HepG2 (cell line): ENCODE measurements around the gene RAD54L.

Experiments used
- CTCF ChIP-seq: sonication (generic); formaldehyde crosslinking; IDR thresholded peaks from 2 replicates; pipeline ENCODE4 v1.5.0; 2020; ENCODE audit warnings: mild to moderate bottlenecking, missing genetic modification reagents, moderate library complexity
- SMARCE1 ChIP-seq: fragments of 450-650 bp; IDR thresholded peaks from 2 replicates; pipeline ENCODE4 v1.6.1; 2017; ENCODE audit warnings: borderline replicate concordance

DNA sequence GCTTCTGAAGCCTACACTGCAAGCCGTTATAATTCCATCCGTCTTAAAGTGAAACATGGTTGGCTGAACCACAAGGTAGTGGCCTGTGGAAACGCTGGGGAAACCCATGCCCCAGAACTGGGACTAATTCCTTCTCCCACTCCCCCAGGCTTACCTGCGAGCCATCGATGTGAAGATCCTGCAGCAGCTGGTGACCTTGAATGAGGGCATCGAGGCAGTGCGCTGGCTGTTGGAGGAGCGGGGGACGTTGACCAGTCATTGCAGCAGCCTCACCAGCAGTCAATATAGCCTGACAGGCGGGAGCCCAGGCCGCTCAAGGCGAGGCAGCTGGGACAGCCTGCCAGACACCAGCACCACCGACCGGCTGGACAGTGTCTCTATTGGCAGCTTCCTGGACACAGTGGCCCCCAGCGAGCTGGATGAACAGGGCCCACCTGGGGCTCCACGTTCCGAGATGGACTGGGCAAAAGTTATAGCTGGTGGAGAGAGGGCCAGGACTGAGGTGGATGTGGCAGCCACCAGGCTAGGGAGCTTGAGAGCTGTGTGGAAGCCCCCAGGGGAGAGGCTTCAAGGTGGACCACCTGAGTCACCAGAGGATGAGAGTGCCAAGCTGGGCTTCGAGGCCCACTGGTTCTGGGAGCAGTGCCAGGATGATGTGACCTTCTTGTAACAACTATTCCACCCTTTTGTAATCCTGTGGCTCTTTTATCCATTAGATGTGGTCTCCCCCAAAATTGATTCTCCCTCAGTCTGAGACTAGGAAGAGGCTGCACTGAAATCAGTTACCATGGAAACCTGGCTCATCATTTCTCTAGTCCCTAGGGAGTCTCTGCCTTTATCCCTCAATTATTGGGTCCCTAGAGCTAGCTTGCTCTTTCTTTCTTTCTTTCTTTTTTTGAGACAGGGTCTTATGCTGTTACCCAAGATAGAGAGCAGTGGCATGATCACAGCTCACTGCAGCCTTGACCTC is 27.7 kb upstream of the RAD54L start:
- TF ChIP-seq SMARCE1: no peak
- 0 out of 2 replicates have a peak, but pooled peaks have one; percentile 13 for TF ChIP-seq CTCF
